Naive thymus-derived CD4-positive, alpha-beta T cell (primary cell): Measurements from ENCODE around the gene BPGM. TPM values are rescaled to one million over a fixed set of nuclear protein-coding genes. Genes with fewer than 3 reads are reported as not detected.

Source experiments
- ATAC-seq: fragments of 150-1000 bp; cut with Tn5 transposase; 2 replicates; pipeline ENCODE4 v1.10.0; 2021; ENCODE audit warnings: mild to moderate bottlenecking, moderate library complexity
- CTCF ChIA-PET: fragments of 350-600 bp; sonication (Branson Sonifier 250); formaldehyde crosslinking; loops from one replicate; lab custom pipeline; 2021; ENCODE audit warnings: antibody characterized with exemption; lab: Charles Lee
- POLR2A ChIA-PET: fragments of 350-600 bp; sonication (Branson Sonifier 250); formaldehyde crosslinking; loops from one replicate; lab custom pipeline; 2021; ENCODE audit warnings: antibody characterized with exemption, inconsistent platforms; lab: Charles Lee
- DNase-seq, 9 donors: peaks; one replicate each; pipeline versions ENCODE4 v3.0.0 to v3.0.0-alpha.2; 2020 to 2022; ENCODE audit warnings: mixed read lengths in 1 of 9
- H3K27ac ChIP-seq: one replicate; pipeline ENCODE4 v1.7.0; 2013; ENCODE audit warnings: mild to moderate bottlenecking, low read depth, low read length, moderate library complexity
- H3K27me3 ChIP-seq, 2 donors: one replicate each; pipeline ENCODE4 v1.7.0; 2013; ENCODE audit warnings: low read length in 2 of 2, mild to moderate bottlenecking in 2 of 2, moderate library complexity in 2 of 2; ENCODE audit not compliant: control insufficient read depth in 2 of 2, insufficient read depth in 2 of 2
- H3K36me3 ChIP-seq, 3 experiments: 1 replicate in 2 of 3; 2 replicates in 1 of 3; pipeline ENCODE4 v1.7.0; 2013; ENCODE audit warnings: low read length in 3 of 3, mild to moderate bottlenecking in 3 of 3, moderate library complexity in 1 of 3; ENCODE audit not compliant: insufficient read depth in 3 of 3, control insufficient read depth in 2 of 3
- H3K4me1 ChIP-seq, 2 donors: one replicate each; pipeline ENCODE4 v1.7.0; 2013; ENCODE audit warnings: low read length in 2 of 2, mild to moderate bottlenecking in 2 of 2, moderate library complexity in 1 of 2; ENCODE audit not compliant: control insufficient read depth in 2 of 2, insufficient read depth in 2 of 2
- H3K4me3 ChIP-seq: 2 replicates; pipeline ENCODE4 v1.7.0; 2013; ENCODE audit warnings: mild to moderate bottlenecking, low read length
- H3K9me3 ChIP-seq, 3 experiments: 1 replicate in 2 of 3; 2 replicates in 1 of 3; pipeline ENCODE4 v1.7.0; 2013; ENCODE audit warnings: low read length in 3 of 3; ENCODE audit not compliant: control insufficient read depth in 2 of 3
- H3K27ac Mint-ChIP-seq, 9 donors: one replicate each; pipeline ENCODE4 v1.8.0; 2020 to 2022; ENCODE audit warnings: mixed read lengths in 9 of 9, mild to moderate bottlenecking in 8 of 9, moderate library complexity in 5 of 9, inconsistent platforms in 2 of 9
- H3K27me3 Mint-ChIP-seq, 5 donors: one replicate each; pipeline ENCODE4 v1.8.0; 2021 to 2022; ENCODE audit warnings: mixed read lengths in 5 of 5, mild to moderate bottlenecking in 1 of 5
- H3K36me3 Mint-ChIP-seq, 5 donors: one replicate each; pipeline ENCODE4 v1.8.0; 2020 to 2022; ENCODE audit warnings: mixed read lengths in 5 of 5, mild to moderate bottlenecking in 3 of 5, inconsistent platforms in 1 of 5
- H3K4me1 Mint-ChIP-seq, 7 donors: one replicate each; pipeline ENCODE4 v1.8.0; 2020 to 2022; ENCODE audit warnings: mixed read lengths in 7 of 7, mild to moderate bottlenecking in 3 of 7, inconsistent platforms in 1 of 7
- H3K4me3 Mint-ChIP-seq, 10 donors: one replicate each; pipeline ENCODE4 v1.8.0; 2020 to 2022; ENCODE audit warnings: mild to moderate bottlenecking in 10 of 10, mixed read lengths in 10 of 10, moderate library complexity in 6 of 10, inconsistent platforms in 2 of 10
- H3K9me3 Mint-ChIP-seq, 11 donors: one replicate each; pipeline ENCODE4 v1.8.0; 2020 to 2022; ENCODE audit warnings: mixed read lengths in 11 of 11, mild to moderate bottlenecking in 4 of 11, inconsistent platforms in 1 of 11, moderate library complexity in 1 of 11
- intact Hi-C, 2 donors: fragments of 100-400 bp; cut with micrococcal nuclease; formaldehyde crosslinking; loops; one replicate each; pipeline ENCODE4 v1.15.1; 2023
- polyA plus RNA-seq, 2 donors: library from polyadenylated mRNA; unstranded; fragments of 300-500 nt; fragmentation: Illumina TruSeq; gene quantifications; one replicate each; pipeline ENCODE4 v1.2.3, GENCODE V29; 2021
- total RNA-seq, 6 experiments: library from RNA in 5 of 6; stranded (reverse) in 5 of 6; gene quantifications; 1 replicate in 5 of 6; 2 replicates in 1 of 6; pipeline ENCODE4 v1.2.3 and lab custom pipeline; 2021 to 2026

Gene BPGM
- total and polyA plus RNA-seq, 7 experiments from 2014 or later, result 12.7 to 33.9 (median 19.0) TPM

DNA sequence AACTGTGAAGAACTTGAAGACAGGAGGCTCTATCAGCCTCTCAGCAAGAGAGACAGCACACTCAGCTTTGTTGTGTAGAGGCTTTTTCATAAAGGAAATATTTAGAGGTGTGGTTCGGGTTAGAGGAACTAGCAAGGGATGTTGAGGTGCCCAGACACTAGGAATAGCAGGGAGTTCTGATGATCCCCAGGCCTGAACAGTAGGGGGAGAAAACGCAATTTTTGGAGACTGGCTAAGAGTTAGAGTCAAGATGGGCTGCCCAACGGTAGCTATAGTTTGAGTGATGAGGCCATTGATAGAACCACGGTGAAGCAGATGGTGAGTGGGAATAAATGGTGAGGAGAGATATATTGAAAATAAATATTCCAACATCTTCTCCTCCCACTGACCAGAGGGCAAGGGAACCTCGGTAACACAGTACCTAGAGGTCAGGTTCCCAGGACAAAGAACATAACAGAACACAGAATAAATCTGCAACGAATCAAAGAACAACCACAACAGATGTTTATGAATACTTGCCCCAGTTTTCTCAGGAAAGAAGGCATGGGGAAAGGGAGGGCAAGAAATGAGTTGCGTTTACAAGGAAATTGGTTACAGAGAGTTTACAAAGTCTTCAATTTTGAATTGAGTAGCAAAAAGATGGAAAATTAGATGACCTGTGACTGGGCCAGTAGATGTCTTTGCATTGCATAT lies 24.2 kb upstream of the BPGM start:
- Histone ChIP-seq H3K27ac (no peak overlapping the region), H3K4me3 (no peak overlapping the region), H3K27me3 (peaks cover 0 to 4% of the 10 kb centered on the region in 2 donors), H3K36me3 (no peaks in the 10 kb centered on the region), H3K9me3 (no peaks in the 10 kb centered on the region), H3K4me1 (no peaks in the 10 kb centered on the region)
- H3K9me3 Mint-ChIP-seq, result no peaks in the 10 kb centered on the region
- POLR2A ChIA-PET, result no interaction called here
- no peak for ATAC-seq
- no peaks in the 10 kb centered on the region for H3K4me1 Mint-ChIP-seq
- no peak for DNase-seq
- CTCF ChIA-PET, result no interaction called here
- peaks cover 0 to 54% (median 47%) of the 10 kb centered on the region in 5 donors for H3K27me3 Mint-ChIP-seq
- no peak overlapping the region for H3K4me3 Mint-ChIP-seq
- intact Hi-C loops, result no loop called here
- no peaks in the 10 kb centered on the region for H3K36me3 Mint-ChIP-seq
- H3K27ac Mint-ChIP-seq, result no peak overlapping the region

GRCh38 chr7:134623193-134623592 lies 23.5 kb upstream of the BPGM start:
- H3K36me3 ChIP-seq, result no peaks in the 10 kb centered on the region
- Mint-ChIP-seq H3K27ac (no peak overlapping the region), H3K36me3 (no peaks in the 10 kb centered on the region), H3K4me3 (no peak overlapping the region), H3K27me3 (peaks cover 5 to 56% (median 49%) of the 10 kb centered on the region in 5 donors), H3K4me1 (no peaks in the 10 kb centered on the region), H3K9me3 (no peaks in the 10 kb centered on the region)
- peaks cover 0 to 4% of the 10 kb centered on the region in 2 donors for H3K27me3 ChIP-seq
- CTCF ChIA-PET, result interaction anchor here (1.1 kb wide), 1 partner anchor 11 kb away, joined by 3 read pairs; no protein-coding TSS in a partner anchor
- no peak overlapping the region for H3K27ac ChIP-seq
- POLR2A ChIA-PET, result no interaction called here
- ATAC-seq (no peak), DNase-seq (no peak)
- intact Hi-C loops, result no loop called here
- no peaks in the 10 kb centered on the region for H3K4me1 ChIP-seq
- H3K9me3 ChIP-seq, result no peaks in the 10 kb centered on the region
- H3K4me3 ChIP-seq, result no peak overlapping the region

GRCh38 chr7:134625550-134625949 lies 21.1 kb upstream of the BPGM start:
- intact Hi-C loops, result no loop called here
- Histone ChIP-seq H3K27me3 (peaks cover 4 to 5% of the 10 kb centered on the region in 2 donors), H3K4me3 (no peak overlapping the region), H3K36me3 (no peaks in the 10 kb centered on the region), H3K9me3 (no peaks in the 10 kb centered on the region), H3K4me1 (no peaks in the 10 kb centered on the region), H3K27ac (no peak overlapping the region)
- no peaks in the 10 kb centered on the region for H3K9me3 Mint-ChIP-seq
- no peaks in the 10 kb centered on the region for H3K36me3 Mint-ChIP-seq
- H3K4me1 Mint-ChIP-seq, result no peaks in the 10 kb centered on the region
- no peak for DNase-seq
- POLR2A ChIA-PET, result interaction anchor here (0.6 kb wide), 1 partner anchor 14 kb away, joined by 3 read pairs; no protein-coding TSS in a partner anchor
- CTCF ChIA-PET, result no interaction called here
- H3K27ac Mint-ChIP-seq, result no peak overlapping the region
- peaks cover 20 to 68% (median 49%) of the 10 kb centered on the region in 5 donors for H3K27me3 Mint-ChIP-seq
- ATAC-seq, result no peak
- no peak overlapping the region for H3K4me3 Mint-ChIP-seq

- H3K9me3 ChIP-seq, result no peaks in the 10 kb centered on the region
- CTCF ChIA-PET, result no interaction called here
- DNase-seq (no peak), ATAC-seq (no peak)
- Mint-ChIP-seq H3K27me3 (peaks cover 20 to 62% (median 45%) of the 10 kb centered on the region in 5 donors), H3K9me3 (no peaks in the 10 kb centered on the region), H3K36me3 (no peaks in the 10 kb centered on the region), H3K27ac (no peak overlapping the region), H3K4me1 (peaks cover 0 to 2% (median 0%) of the 10 kb centered on the region in 7 donors), H3K4me3 (no peak overlapping the region)
- no peaks in the 10 kb centered on the region for H3K36me3 ChIP-seq
- H3K4me1 ChIP-seq, result no peaks in the 10 kb centered on the region
- no peak overlapping the region for H3K27ac ChIP-seq
- no peak overlapping the region for H3K4me3 ChIP-seq
- peaks cover 4 to 5% of the 10 kb centered on the region in 2 donors for H3K27me3 ChIP-seq
- POLR2A ChIA-PET, result no interaction called here
- intact Hi-C loops, result no loop called here
These were observed 19.4 kb upstream of the BPGM start for GRCh38 chr7:134627109-134627774.

DNA sequence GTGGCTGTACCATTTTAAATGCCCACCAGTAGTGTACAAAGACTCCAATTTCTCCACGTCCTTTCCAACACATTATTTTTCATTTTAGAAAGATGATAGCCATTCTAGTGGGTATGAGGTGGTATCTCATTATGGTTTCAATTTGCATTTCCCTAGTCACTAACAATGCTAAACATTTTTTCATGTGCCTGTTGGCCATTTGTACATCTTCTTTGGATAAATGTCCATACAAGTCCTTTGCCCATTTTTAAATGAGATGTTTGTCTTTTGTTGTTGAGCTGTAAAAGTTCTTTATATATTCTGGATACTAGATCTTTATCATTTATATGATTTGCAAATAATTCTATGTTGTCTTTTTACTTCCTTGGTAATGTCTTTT lies 18.9 kb upstream of the BPGM start:
- Histone ChIP-seq H3K4me1 (no peaks in the 10 kb centered on the region), H3K4me3 (no peak overlapping the region), H3K27me3 (peaks cover 4 to 5% of the 10 kb centered on the region in 2 donors), H3K9me3 (no peaks in the 10 kb centered on the region), H3K27ac (no peak overlapping the region), H3K36me3 (no peaks in the 10 kb centered on the region)
- Mint-ChIP-seq H3K36me3 (no peaks in the 10 kb centered on the region), H3K27me3 (peaks cover 20 to 57% (median 40%) of the 10 kb centered on the region in 5 donors), H3K27ac (no peak overlapping the region), H3K9me3 (no peaks in the 10 kb centered on the region), H3K4me3 (no peak overlapping the region), H3K4me1 (peaks cover 0 to 2% (median 0%) of the 10 kb centered on the region in 7 donors)
- ChIA-PET POLR2A (no interaction called here), CTCF (no interaction called here)
- DNase-seq (no peak), ATAC-seq (no peak)
- intact Hi-C loops, result no loop called here

DNA sequence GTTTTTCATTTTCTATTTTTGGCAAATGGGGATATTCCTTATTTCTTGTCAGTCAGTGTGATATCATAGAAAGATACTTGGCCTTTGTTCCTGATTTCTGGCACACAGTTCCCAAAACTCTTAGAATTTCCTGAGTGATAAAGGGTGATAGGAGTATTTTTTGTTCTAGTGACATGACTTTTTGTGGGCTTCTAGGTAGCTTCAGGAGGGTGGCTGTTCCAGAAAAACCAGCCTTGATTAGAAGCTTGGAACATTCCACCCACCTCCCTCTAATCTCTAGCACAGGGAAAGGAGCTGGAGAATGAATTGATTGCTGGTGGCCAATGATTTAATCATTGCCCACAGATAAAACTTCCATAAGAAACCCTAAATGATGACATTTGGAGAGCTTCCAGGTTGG lies 17.2 kb upstream of the BPGM start:
- CTCF ChIA-PET, result interaction anchor here (0.6 to 7.1 kb wide), 9 partner anchors 10 to 541 kb away, joined by 3 to 86 read pairs (median 3); partner anchors contain the start of gene CYREN
- no peak overlapping the region for H3K4me3 ChIP-seq
- H3K27me3 Mint-ChIP-seq, result peaks cover 20 to 51% (median 33%) of the 10 kb centered on the region in 5 donors
- no peaks in the 10 kb centered on the region for H3K9me3 Mint-ChIP-seq
- DNase-seq, result no peak
- H3K27me3 ChIP-seq, result peaks cover 0 to 5% of the 10 kb centered on the region in 2 donors
- no peak overlapping the region for H3K27ac ChIP-seq
- no peak overlapping the region for H3K27ac Mint-ChIP-seq
- H3K4me1 ChIP-seq, result no peaks in the 10 kb centered on the region
- H3K36me3 Mint-ChIP-seq, result no peaks in the 10 kb centered on the region
- H3K4me3 Mint-ChIP-seq, result no peak overlapping the region
- intact Hi-C loops, result no loop called here
- no peaks in the 10 kb centered on the region for H3K9me3 ChIP-seq
- POLR2A ChIA-PET, result no interaction called here
- H3K36me3 ChIP-seq, result no peaks in the 10 kb centered on the region
- ATAC-seq, result no peak
- H3K4me1 Mint-ChIP-seq, result peaks cover 0 to 9% (median 0%) of the 10 kb centered on the region in 7 donors
